Colonic mucosa (tissue), 4 donors: Measurements from ENCODE around the gene CLDN6. TPM values are rescaled to one million over a fixed set of nuclear protein-coding genes. Genes with fewer than 3 reads are reported as not detected.

Source experiments
- DNase-seq: peaks from one replicate; pipeline ENCODE4 v3.0.0-alpha.2; 2020
- H3K27ac ChIP-seq: fragments of 200-600 bp; one replicate; pipeline ENCODE4 v1.8.0; 2021
- H3K27me3 ChIP-seq: fragments of 200-600 bp; one replicate; pipeline ENCODE4 v1.8.0; 2021
- H3K36me3 ChIP-seq: fragments of 200-600 bp; one replicate; pipeline ENCODE4 v1.8.0; 2021
- H3K4me1 ChIP-seq: fragments of 200-600 bp; one replicate; pipeline ENCODE4 v1.8.0; 2021; ENCODE audit warnings: mild to moderate bottlenecking
- H3K4me3 ChIP-seq: fragments of 200-600 bp; one replicate; pipeline ENCODE4 v1.8.0; 2021
- H3K9ac ChIP-seq, 2 donors: one replicate each; pipeline ENCODE4 v1.7.0; 2013; ENCODE audit warnings: control low read depth in 2 of 2, low read depth in 2 of 2, low read length in 2 of 2
- H3K9me3 ChIP-seq: fragments of 200-600 bp; one replicate; pipeline ENCODE4 v1.8.0; 2021
- intact Hi-C: fragments of 100-400 bp; cut with DNase I; formaldehyde crosslinking; loops from one replicate; pipeline ENCODE4 v1.14.1; 2022
- total RNA-seq, 2 donors: library from RNA; stranded (reverse); fragmentation: NEBNext Ultra II Directional in 1 of 2; extraction: Animal tissue kit (Norgen Biotek cat#: 25700) in 1 of 2; gene quantifications; one replicate each; pipeline ENCODE4 v1.2.1, GENCODE V29; 2021
- TF ChIP-seq, protein P1 (sequence below): fragments of 200-600 bp; IDR thresholded peaks from one replicate; pipeline ENCODE4 v1.8.0; 2022; ENCODE audit warnings: antibody characterized with exemption, mild to moderate bottlenecking
- donor health status: healthy.
- donor health status: DM: no; HTN: no; CAD: no.
- donor health status: DM: no; HTN: no; CAD: no.

The CLDN6 gene
- total RNA-seq, 2 donors from 2014 or later, result 1.2 TPM; not detected in 1

- H3K4me3 ChIP-seq, result no peak overlapping the region
- TF ChIP-seq, protein P1, sequence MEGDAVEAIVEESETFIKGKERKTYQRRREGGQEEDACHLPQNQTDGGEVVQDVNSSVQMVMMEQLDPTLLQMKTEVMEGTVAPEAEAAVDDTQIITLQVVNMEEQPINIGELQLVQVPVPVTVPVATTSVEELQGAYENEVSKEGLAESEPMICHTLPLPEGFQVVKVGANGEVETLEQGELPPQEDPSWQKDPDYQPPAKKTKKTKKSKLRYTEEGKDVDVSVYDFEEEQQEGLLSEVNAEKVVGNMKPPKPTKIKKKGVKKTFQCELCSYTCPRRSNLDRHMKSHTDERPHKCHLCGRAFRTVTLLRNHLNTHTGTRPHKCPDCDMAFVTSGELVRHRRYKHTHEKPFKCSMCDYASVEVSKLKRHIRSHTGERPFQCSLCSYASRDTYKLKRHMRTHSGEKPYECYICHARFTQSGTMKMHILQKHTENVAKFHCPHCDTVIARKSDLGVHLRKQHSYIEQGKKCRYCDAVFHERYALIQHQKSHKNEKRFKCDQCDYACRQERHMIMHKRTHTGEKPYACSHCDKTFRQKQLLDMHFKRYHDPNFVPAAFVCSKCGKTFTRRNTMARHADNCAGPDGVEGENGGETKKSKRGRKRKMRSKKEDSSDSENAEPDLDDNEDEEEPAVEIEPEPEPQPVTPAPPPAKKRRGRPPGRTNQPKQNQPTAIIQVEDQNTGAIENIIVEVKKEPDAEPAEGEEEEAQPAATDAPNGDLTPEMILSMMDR, result no peak
Measured at GRCh38 chr16:3008690-3009037, 9.3 kb downstream of the CLDN6 start.

DNA sequence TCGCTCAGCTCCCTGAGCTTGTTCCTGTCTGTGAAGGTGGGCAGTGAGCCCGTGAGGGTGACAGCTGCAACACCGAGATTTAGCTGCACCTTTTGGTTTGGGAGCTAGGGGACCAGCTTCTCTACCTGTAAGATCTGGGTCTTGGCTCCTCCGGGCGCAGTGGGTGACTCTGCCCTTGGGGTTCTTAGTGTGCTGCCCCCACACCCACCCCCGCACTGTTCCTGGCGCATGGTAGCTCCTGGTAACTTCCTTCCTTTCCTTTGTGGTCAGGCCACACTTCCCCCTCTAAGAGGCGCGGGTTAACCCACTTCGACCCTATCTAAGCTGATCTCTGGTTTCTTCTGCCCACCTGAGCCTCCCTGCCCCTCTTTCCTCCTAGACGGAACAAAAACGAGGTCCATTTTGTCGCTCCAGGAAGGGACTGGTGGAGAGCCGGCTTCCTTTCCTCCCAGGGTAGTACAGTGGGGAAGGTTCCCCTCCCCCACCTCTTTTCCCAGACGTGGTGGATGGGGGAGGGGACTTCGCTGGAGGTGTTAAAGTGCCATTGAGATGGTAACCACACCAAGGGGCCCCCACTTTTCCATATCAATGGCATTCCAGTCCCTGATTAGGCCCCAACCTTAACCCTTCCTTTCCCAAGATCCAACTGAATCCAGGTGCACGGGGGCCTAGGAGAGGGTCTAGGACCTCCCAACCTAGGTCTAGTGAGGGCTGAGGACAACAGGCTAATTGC, 9.9 kb downstream of the CLDN6 start:
- Histone ChIP-seq H3K27me3 (peaks cover 5% of the 10 kb centered on the region), H3K9ac (peak overlapping the region in 1 of 2 donors; percentile 84), H3K27ac (peak overlapping the region; percentile 86), H3K36me3 (no peaks in the 10 kb centered on the region), H3K4me1 (peaks cover 17% of the 10 kb centered on the region), H3K9me3 (no peaks in the 10 kb centered on the region), H3K4me3 (no peak overlapping the region)
- no peak for DNase-seq
- intact Hi-C loops, result no loop called here
- TF ChIP-seq, protein P1, result no peak

More at GRCh38 chr16:3008690-3009037, 9.3 kb downstream of the CLDN6 start:
- Histone ChIP-seq H3K27ac (peak overlapping the region; percentile 86), H3K9me3 (no peaks in the 10 kb centered on the region), H3K4me1 (peaks cover 17% of the 10 kb centered on the region), H3K27me3 (peaks cover 5% of the 10 kb centered on the region), H3K36me3 (no peaks in the 10 kb centered on the region), H3K9ac (peak overlapping the region in 1 of 2 donors; percentile 40)
- intact Hi-C loops, result no loop called here
- no peak for DNase-seq

DNA sequence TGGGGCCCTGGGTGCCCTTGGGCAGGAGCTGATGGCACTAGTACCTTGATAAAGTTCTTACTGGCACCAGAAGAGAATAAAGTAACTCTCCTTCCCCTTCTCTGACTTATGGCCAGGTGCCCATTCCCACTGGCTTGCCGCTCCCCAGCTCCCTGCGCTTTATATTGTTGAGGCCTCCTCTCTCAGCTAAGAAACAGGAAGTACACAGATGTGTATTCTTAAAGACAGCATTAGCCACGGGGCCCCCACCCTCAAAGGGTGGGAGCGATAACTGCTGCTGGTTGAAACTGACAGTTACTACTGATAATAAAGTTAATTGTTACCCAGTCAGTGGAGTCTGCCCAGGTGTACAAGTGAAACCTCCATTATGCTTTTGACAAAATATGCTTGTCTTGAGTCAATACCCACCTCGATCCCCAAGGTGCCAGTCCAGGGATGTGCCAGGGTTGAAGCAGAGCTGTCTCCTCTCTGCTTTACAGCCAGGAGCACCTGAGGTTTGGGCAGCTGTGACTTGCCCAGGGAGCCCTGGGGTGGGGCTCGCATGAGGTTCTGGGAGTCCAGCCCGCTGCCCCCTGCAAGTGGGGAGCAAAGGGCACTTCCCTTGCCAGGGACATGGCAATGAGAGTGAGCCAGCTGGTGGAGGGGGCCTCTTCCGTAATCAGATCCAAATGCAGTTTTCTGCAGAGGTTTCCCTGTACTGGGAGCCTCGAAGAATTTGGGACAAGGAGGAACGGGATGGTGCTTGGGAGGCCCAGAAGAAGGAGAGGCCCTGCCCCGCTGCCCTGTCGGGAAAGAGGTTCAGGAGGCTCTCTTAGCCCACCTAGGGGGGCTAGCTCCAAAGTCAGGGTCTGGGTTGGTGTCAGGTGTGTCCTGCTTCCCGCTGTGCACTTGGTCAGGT, 10.7 kb downstream of the CLDN6 start:
- Histone ChIP-seq H3K9me3 (no peaks in the 10 kb centered on the region), H3K9ac (peak overlapping the region in 1 of 2 donors; percentile 84), H3K36me3 (no peaks in the 10 kb centered on the region), H3K27ac (peak overlapping the region; percentile 86), H3K4me3 (no peak overlapping the region), H3K4me1 (peaks cover 17% of the 10 kb centered on the region), H3K27me3 (peaks cover 5% of the 10 kb centered on the region)
- TF ChIP-seq, protein P1, result no peak
- intact Hi-C loops, result no loop called here
- peak; percentile 86 for DNase-seq

DNA sequence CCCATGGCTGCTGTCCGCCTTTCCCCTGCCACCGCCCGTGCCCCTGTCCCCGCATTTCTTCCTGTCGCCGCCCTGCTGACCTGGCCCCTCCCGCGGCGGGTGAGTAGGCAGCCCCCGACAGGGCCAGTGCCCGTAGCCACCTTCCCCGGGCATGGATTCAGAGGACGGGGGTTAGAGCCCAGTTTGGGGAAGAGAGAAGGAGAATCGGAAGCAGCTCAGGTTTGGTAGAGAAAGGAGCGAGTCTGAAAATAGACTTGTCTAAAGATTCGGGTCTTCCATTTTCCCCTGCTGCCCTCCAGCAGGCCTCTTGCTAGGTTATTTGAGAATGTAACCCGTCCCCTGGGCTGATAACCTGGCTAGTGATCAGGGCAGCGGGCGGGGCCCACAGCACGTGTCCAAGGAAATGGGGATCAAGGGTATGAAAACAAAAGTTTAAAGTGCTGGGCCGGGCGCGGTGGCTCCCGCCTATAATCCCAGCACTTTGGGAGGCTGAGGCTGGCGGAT, 13.2 kb downstream of the CLDN6 start:
- Histone ChIP-seq H3K4me1 (peaks cover 17% of the 10 kb centered on the region), H3K9ac (peak overlapping the region; percentile 62 to 84), H3K36me3 (no peaks in the 10 kb centered on the region), H3K4me3 (peak overlapping the region; percentile 33), H3K27me3 (no peaks in the 10 kb centered on the region), H3K27ac (peak overlapping the region; percentile 86), H3K9me3 (no peaks in the 10 kb centered on the region)
- TF ChIP-seq, protein P1, result no peak
- peak; percentile 82 for DNase-seq
- intact Hi-C loops, result no loop called here

DNA sequence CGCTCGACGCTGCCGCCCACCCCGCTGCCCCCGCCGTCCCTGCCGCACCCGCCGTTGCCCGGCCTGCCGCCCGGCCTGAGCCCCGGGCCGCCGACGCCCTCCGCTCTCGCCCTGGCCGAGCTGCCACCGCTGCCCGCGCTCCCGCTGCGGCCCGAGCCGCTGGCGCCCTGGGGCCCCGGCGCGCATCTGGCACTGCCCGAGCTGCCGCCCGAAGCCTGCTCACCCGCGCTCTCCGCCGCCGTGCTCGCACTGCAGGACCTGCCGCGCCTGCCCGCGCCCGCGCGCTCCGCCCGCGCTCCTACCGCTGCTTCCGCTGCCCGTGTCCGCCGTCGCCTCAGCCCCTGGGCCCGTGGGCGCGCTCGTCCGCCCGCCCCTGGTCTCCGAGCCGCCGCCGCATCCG, 13.7 kb downstream of the CLDN6 start:
- DNase-seq, result no peak
- no peak overlapping the region for H3K27ac ChIP-seq
- no peaks in the 10 kb centered on the region for H3K9me3 ChIP-seq
- peaks cover 17% of the 10 kb centered on the region for H3K4me1 ChIP-seq
- intact Hi-C loops, result no loop called here
- H3K27me3 ChIP-seq, result no peaks in the 10 kb centered on the region
- H3K4me3 ChIP-seq, result no peak overlapping the region
- H3K36me3 ChIP-seq, result no peaks in the 10 kb centered on the region
- H3K9ac ChIP-seq, result no peak overlapping the region
- TF ChIP-seq, protein P1, result no peak
